ENCODE results near the gene IL1A. TPM values are rescaled to one million over a fixed set of nuclear protein-coding genes. Genes with fewer than 3 reads are reported as not detected.

Gene IL1A
- total and polyA plus RNA-seq, 10 of the 15 experiments (the other 5 are each of a cell fraction or from before 2014, with no cell fraction given), result 0.10 to 8.7 (median 6.9) TPM

DNA sequence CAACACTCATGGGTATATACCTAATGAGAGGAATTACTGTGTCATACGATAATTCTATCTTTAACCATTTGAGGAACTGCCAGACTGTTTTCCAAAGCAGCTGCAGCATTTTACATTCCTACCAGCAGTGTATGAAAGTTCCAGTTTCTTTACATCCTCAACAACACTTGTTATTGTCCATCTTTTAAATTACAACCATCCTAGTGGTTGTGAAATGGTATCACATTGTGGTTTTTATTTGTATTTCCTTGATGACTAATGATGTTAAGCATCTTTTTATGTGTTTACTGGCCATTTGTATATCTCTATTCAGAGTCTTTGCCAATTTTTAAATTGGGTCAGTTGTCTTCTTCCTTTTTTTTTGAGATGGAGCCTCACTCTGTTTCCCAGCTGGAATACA lies 15.9 kb downstream of the IL1A start:
- Histone ChIP-seq H3K27me3 (replicated peaks in 1 of 2; ENCODE audit: control insufficient read depth in 2 of 2, insufficient read depth in 2 of 2, low read length in 1 of 2) (no peaks in the 10 kb centered on the region), H3K27ac (ENCODE audit: control insufficient read depth, insufficient read depth) (no peak overlapping the region), H3K36me3 (ENCODE audit: control insufficient read depth in 2 of 2, insufficient read depth in 2 of 2, low read length in 1 of 2) (no peaks in the 10 kb centered on the region), H3K4me2 (ENCODE audit: control insufficient read depth, insufficient read depth) (no peak overlapping the region), H3K9ac (ENCODE audit: control insufficient read depth, insufficient read depth, low read length) (no peak overlapping the region), H4K20me1 (ENCODE audit: control insufficient read depth, insufficient read depth) (no peaks in the 10 kb centered on the region), H3K79me2 (ENCODE audit: control insufficient read depth, insufficient read depth, low read length) (peaks cover 10% of the 10 kb centered on the region), H3K9me3 (replicated peaks; ENCODE audit: control insufficient read depth, insufficient read depth, low read length) (peaks cover 5% of the 10 kb centered on the region; the same call in 1 of the 3 replicates), H3K4me3 (no peak overlapping the region), H2AFZ (ENCODE audit: control insufficient read depth, low read depth, low read length) (no peak overlapping the region), H3K4me1 (ENCODE audit: control insufficient read depth, insufficient read depth, low read length) (peaks cover 3% of the 10 kb centered on the region)
- TF ChIP-seq NRF1 (conservative IDR thresholded peaks at IDR 0.05; ENCODE audit: low read depth, low read length) (no peak), EED (IDR thresholded peaks at IDR 0.05; ENCODE audit: low read depth) (no peak), TAF1 (IDR thresholded peaks at IDR 0.05; ENCODE audit: borderline replicate concordance, low read depth, low read length) (no peak), ZSCAN29 (IDR thresholded peaks at IDR 0.05) (no peak), GABPA (IDR thresholded peaks at IDR 0.05; ENCODE audit: low read depth) (no peak), IKZF2 (IDR thresholded peaks at IDR 0.05) (no peak), ZNF384 (IDR thresholded peaks at IDR 0.05; ENCODE audit: borderline replicate concordance, low read depth, low read length) (no peak), ZZZ3 (IDR thresholded peaks at IDR 0.05; ENCODE audit: control insufficient read depth, insufficient read length, low read depth) (no peak), JUNB (IDR thresholded peaks at IDR 0.05) (no peak), CBX5 (IDR thresholded peaks at IDR 0.05; ENCODE audit: low read depth) (no peak), KAT2A (conservative IDR thresholded peaks at IDR 0.05; ENCODE audit: control insufficient read depth, low read depth, low read length) (no peak), ZNF622 (IDR thresholded peaks at IDR 0.05) (no peak), SMAD5 (IDR thresholded peaks at IDR 0.05; ENCODE audit: low read depth) (no peak)
- TF ChIP-seq, protein P1, sequence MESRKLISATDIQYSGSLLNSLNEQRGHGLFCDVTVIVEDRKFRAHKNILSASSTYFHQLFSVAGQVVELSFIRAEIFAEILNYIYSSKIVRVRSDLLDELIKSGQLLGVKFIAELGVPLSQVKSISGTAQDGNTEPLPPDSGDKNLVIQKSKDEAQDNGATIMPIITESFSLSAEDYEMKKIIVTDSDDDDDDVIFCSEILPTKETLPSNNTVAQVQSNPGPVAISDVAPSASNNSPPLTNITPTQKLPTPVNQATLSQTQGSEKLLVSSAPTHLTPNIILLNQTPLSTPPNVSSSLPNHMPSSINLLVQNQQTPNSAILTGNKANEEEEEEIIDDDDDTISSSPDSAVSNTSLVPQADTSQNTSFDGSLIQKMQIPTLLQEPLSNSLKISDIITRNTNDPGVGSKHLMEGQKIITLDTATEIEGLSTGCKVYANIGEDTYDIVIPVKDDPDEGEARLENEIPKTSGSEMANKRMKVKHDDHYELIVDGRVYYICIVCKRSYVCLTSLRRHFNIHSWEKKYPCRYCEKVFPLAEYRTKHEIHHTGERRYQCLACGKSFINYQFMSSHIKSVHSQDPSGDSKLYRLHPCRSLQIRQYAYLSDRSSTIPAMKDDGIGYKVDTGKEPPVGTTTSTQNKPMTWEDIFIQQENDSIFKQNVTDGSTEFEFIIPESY (IDR thresholded peaks at IDR 0.05), result no peak
- TF ChIP-seq, protein P2, sequence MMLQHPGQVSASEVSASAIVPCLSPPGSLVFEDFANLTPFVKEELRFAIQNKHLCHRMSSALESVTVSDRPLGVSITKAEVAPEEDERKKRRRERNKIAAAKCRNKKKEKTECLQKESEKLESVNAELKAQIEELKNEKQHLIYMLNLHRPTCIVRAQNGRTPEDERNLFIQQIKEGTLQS (IDR thresholded peaks at IDR 0.05; ENCODE audit: borderline replicate concordance, extremely low read depth, low read depth, low read length), result no peak
- POLR2A ChIA-PET, result interaction anchor here (0.7 kb wide), 1 partner anchor 33 kb away, joined by 3 read pairs; no protein-coding TSS in a partner anchor
- FAIRE-seq (no peak), ATAC-seq (no peak), DNase-seq (ENCODE audit: low read depth, low spot score) (no peak)
- WGBS (ENCODE audit: insufficient coverage, insufficient replicate concordance, low lambda C conversion rate, missing lambda C conversion rate), result 0% methylated on average over 1 of the region's 1 CpG
- in situ Hi-C loops (cut with MboI), result no loop called here
- BruUV-seq (replicated peaks), result no TSS peak
- SMC1A ChIA-PET (ENCODE audit: uncharacterized antibody, unreplicated experiment), result interaction anchor here (1.2 to 2.0 kb wide), 3 partner anchors 12 to 16 kb away, joined by 3 to 6 read pairs (median 3); partner anchors contain the start of gene IL1A
- intact Hi-C loops (cut with micrococcal nuclease; ENCODE audit: unreplicated experiment), result no loop called here
- RAD21 ChIA-PET (ENCODE audit: unreplicated experiment), result no interaction called here
- CTCF ChIA-PET, result no interaction called here

Measured in GM12878 (cell line).